PC-9 (cell line): ENCODE measurements around the gene TIGD7. TPM values are rescaled to one million over a fixed set of nuclear protein-coding genes. Genes with fewer than 3 reads are reported as not detected.

Source experiments
- BruUV-seq: library from RNA; stranded (reverse); fragments of 400-500 nt; replicated peaks from 2 replicates; lab custom pipeline; 2021; lab: Mats Ljungman, UMichigan
- CTCF ChIA-PET: fragments of 300-600 bp; sonication (Branson Sonifier 250); formaldehyde crosslinking; loops from one replicate; lab custom pipeline; 2022; ENCODE audit warnings: antibody characterized with exemption; lab: Charles Lee
- POLR2A ChIA-PET: fragments of 300-600 bp; sonication (Branson Sonifier 250); formaldehyde crosslinking; loops from one replicate; lab custom pipeline; 2022; ENCODE audit warnings: antibody characterized with exemption; ENCODE audit not compliant: unreplicated experiment; lab: Charles Lee
- DNase-seq, 2 experiments: peaks; one replicate each; pipeline versions ENCODE4 v3.0.0 to v3.0.0-alpha.2; 2015 to 2022; ENCODE audit warnings: mixed read lengths in 1 of 2
- H2AFZ ChIP-seq: fragments of 200-600 bp; sonication (generic); 2 replicates; pipeline ENCODE4 v1.8.1; 2017; ENCODE audit warnings: antibody characterized with exemption
- H3F3A ChIP-seq: fragments of 200-600 bp; sonication (generic); 2 replicates; pipeline ENCODE4 v1.8.1; 2017; ENCODE audit warnings: antibody characterized with exemption, mild to moderate bottlenecking, low read depth; ENCODE audit not compliant: insufficient read depth
- H3K27ac ChIP-seq: fragments of 200-600 bp; sonication (generic); 2 replicates; pipeline ENCODE4 v1.6.1; 2016; ENCODE audit warnings: mixed run types
- H3K27me3 ChIP-seq: fragments of 200-600 bp; sonication (generic); 2 replicates; pipeline ENCODE4 v1.6.1; 2016; ENCODE audit warnings: low read depth, mixed run types; ENCODE audit not compliant: insufficient read depth
- H3K36me3 ChIP-seq: fragments of 200-600 bp; sonication (generic); 2 replicates; pipeline ENCODE4 v1.6.1; 2016; ENCODE audit warnings: low read depth, mixed run types
- H3K4me1 ChIP-seq: fragments of 200-600 bp; sonication (generic); replicated peaks from 2 replicates; pipeline ENCODE4 v1.6.1; 2016; ENCODE audit warnings: mixed run types; ENCODE audit not compliant: insufficient read depth
- H3K4me2 ChIP-seq: fragments of 200-600 bp; sonication (generic); 2 replicates; pipeline ENCODE4 v1.6.1; 2017; ENCODE audit warnings: mixed run types
- H3K4me3 ChIP-seq: fragments of 200-600 bp; sonication (generic); 2 replicates; pipeline ENCODE4 v1.6.1; 2016; ENCODE audit warnings: mixed run types
- H3K79me2 ChIP-seq: fragments of 200-600 bp; sonication (generic); 2 replicates; pipeline ENCODE4 v1.6.1; 2017; ENCODE audit warnings: low read depth, mixed run types
- H3K9me2 ChIP-seq: fragments of 200-600 bp; sonication (generic); 2 replicates; pipeline ENCODE4 v1.8.1; 2017; ENCODE audit warnings: mild to moderate bottlenecking; ENCODE audit not compliant: insufficient read depth
- H3K9me3 ChIP-seq: fragments of 200-600 bp; sonication (generic); 2 replicates; pipeline ENCODE4 v1.8.1; 2016; ENCODE audit warnings: low read depth; ENCODE audit not compliant: insufficient read depth
- H4K20me1 ChIP-seq: fragments of 200-600 bp; sonication (generic); 2 replicates; pipeline ENCODE4 v1.8.1; 2017; ENCODE audit not compliant: insufficient read depth
- CTCF ChIP-seq: fragments of 200-600 bp; sonication (generic); conservative IDR thresholded peaks from 2 replicates; pipeline ENCODE4 v1.6.1; 2017; ENCODE audit warnings: mixed run types, antibody characterized with exemption, mild to moderate bottlenecking, moderate library complexity
- EZH2 ChIP-seq: fragments of 200-600 bp; sonication (generic); IDR thresholded peaks from 2 replicates; pipeline ENCODE4 v1.8.0; 2017; ENCODE audit warnings: antibody characterized with exemption, low read depth
- intact Hi-C: fragments of 100-400 bp; cut with micrococcal nuclease; formaldehyde crosslinking; loops from one replicate; pipeline ENCODE4 v1.10.0; 2022; ENCODE audit not compliant: unreplicated experiment
- total RNA-seq: library from RNA; stranded (reverse); gene quantifications from 2 replicates; pipeline ENCODE4 v1.2.3, GENCODE V29; 2021

The TIGD7 gene
- total RNA-seq, 1 experiment from 2014 or later: 8.7 TPM

GRCh38 chr16:3268294-3268693 lies 36.9 kb downstream of the TIGD7 start:
- no TSS peak for BruUV-seq
- Histone ChIP-seq H3K36me3 (no peaks in the 10 kb centered on the region), H3K4me2 (no peak overlapping the region), H3K79me2 (no peaks in the 10 kb centered on the region), H3K9me3 (peaks cover 5% of the 10 kb centered on the region; the same call in 1 of the 2 replicates), H3K4me3 (no peak overlapping the region), H3F3A (peaks cover 19% of the 10 kb centered on the region), H2AFZ (no peak overlapping the region), H3K9me2 (no peaks in the 10 kb centered on the region), H3K27me3 (no peaks in the 10 kb centered on the region), H3K4me1 (no peaks in the 10 kb centered on the region; the same call in 1 of the 2 replicates), H4K20me1 (no peaks in the 10 kb centered on the region), H3K27ac (no peak overlapping the region)
- POLR2A ChIA-PET: no interaction called here
- no peak for DNase-seq
- intact Hi-C loops: loop anchor here (10.0 kb wide), 1 partner anchor 377 kb away; no protein-coding TSS in a partner anchor
- TF ChIP-seq CTCF (no peak), EZH2 (no peak)
- CTCF ChIA-PET: no interaction called here

GRCh38 chr16:3266873-3267537 lies 38.2 kb downstream of the TIGD7 start:
- intact Hi-C loops: loop anchor here (10.0 kb wide), 1 partner anchor 378 kb away; no protein-coding TSS in a partner anchor
- no TSS peak for BruUV-seq
- POLR2A ChIA-PET: no interaction called here

More at GRCh38 chr16:3266873-3267537, 38.2 kb downstream of the TIGD7 start:
- H3K4me1 ChIP-seq: no peaks in the 10 kb centered on the region; the same call in 1 of the 2 replicates
- no peaks in the 10 kb centered on the region for H3K9me2 ChIP-seq
- TF ChIP-seq CTCF (peak; percentile 59), EZH2 (no peak)
- H3K27ac ChIP-seq: no peak overlapping the region
- H3K4me3 ChIP-seq: no peak overlapping the region
- DNase-seq: no peak
- no peaks in the 10 kb centered on the region for H3K36me3 ChIP-seq
- CTCF ChIA-PET: no interaction called here
- H3K79me2 ChIP-seq: no peaks in the 10 kb centered on the region
- no peak overlapping the region for H2AFZ ChIP-seq
- H3K4me2 ChIP-seq: no peak overlapping the region
- no peaks in the 10 kb centered on the region for H3K27me3 ChIP-seq
- H3K9me3 ChIP-seq: peaks cover 5% of the 10 kb centered on the region; the same call in 1 of the 2 replicates
- H4K20me1 ChIP-seq: no peaks in the 10 kb centered on the region
- H3F3A ChIP-seq: peaks cover 28% of the 10 kb centered on the region
